ENCODE data around the gene SUSD6. TPM values are rescaled to one million over a fixed set of nuclear protein-coding genes. Genes with fewer than 3 reads are reported as not detected.

SUSD6 gene
- total RNA-seq, 1 experiment from 2014 or later: 3.7 TPM

DNA sequence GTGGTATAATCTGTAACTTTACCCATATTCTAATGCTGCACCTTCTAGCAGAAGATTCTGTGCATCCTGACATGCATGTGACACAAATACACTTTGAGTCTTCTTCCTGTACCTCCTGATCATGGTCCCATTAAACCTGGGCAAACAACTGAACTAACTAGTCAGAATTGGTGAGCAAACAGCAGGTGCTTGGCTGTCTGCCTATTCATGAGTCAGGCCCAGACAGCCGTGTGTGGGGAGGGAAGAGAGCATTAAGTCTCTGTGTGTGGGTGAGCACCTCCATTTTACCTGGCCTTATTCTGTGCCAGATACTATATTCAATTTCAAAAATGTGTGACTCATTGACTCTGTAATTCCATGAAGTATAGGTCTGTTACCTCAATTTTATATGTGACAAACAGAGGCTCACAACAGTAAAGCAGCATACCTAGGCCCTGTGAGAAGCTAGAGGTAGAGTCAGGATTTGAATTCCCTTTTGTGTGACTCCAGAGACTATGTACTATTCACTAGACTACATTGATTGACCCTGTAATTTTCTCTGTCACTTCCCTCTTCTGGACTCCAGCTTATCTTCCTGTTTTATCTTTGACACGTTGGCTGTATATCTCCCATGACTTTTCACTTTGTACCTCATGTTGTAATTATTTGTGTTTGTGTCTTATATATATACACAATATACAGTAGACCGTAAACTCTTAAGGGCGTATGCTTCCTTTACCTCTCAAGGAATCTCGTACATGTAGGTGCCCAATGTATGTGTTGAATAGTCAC, 32.2 kb downstream of the SUSD6 start:
- peaks cover 11% of the 10 kb centered on the region in 2 experiments for H3K4me1 Mint-ChIP-seq
- Histone ChIP-seq H2AFZ (ENCODE audit: low read length) (no peak overlapping the region), H4K8ac (replicated peaks; ENCODE audit: insufficient read length, low read depth, low read length) (no peak overlapping the region), H4K20me1 (ENCODE audit: control insufficient read depth, insufficient read depth, insufficient read length) (no peaks in the 10 kb centered on the region), H3K4ac (ENCODE audit: low read depth, low read length) (no peak overlapping the region), H3T11ph (ENCODE audit: low read length) (no peak overlapping the region), H3K27me3 (ENCODE audit: insufficient read depth, low read length) (no peaks in the 10 kb centered on the region), H2BK12ac (ENCODE audit: insufficient read length, low read depth, low read length) (no peak overlapping the region), H3K4me1 (ENCODE audit: insufficient read depth, low read length) (peaks cover under 1% of the 10 kb centered on the region; the same call in 1 of the 2 replicates), H2BK5ac (ENCODE audit: insufficient read length, low read length) (no peak overlapping the region), H3K23ac (ENCODE audit: insufficient read length, low read depth, low read length) (no peak overlapping the region), H2BK15ac (ENCODE audit: low read depth, low read length) (no peak overlapping the region), H4K91ac (ENCODE audit: insufficient read length, low read depth, low read length) (no peak overlapping the region), H2BK120ac (ENCODE audit: low read depth, low read length, poor library complexity, severe bottlenecking) (no peak overlapping the region), H3K9ac (ENCODE audit: extremely low read depth, insufficient read length, low read length) (no peak overlapping the region), H3K79me2 (ENCODE audit: insufficient read depth, low read length) (no peaks in the 10 kb centered on the region), H3K56ac (ENCODE audit: insufficient read length, low read depth, low read length) (no peak overlapping the region), H2BK20ac (ENCODE audit: low read depth, low read length, poor library complexity, severe bottlenecking) (no peak overlapping the region), H3K4me2 (ENCODE audit: insufficient read depth, insufficient read length, low read length) (no peak overlapping the region), H3K9me3 (ENCODE audit: control insufficient read depth, low read depth, low read length) (no peaks in the 10 kb centered on the region), H4K5ac (ENCODE audit: insufficient read length, low read depth, low read length) (no peak overlapping the region), H3K79me1 (ENCODE audit: insufficient read depth, low read depth, low read length, poor library complexity, severe bottlenecking) (no peaks in the 10 kb centered on the region), H2AK5ac (ENCODE audit: insufficient read length, low read length) (no peak overlapping the region), H3K23me2 (ENCODE audit: insufficient read length, low read depth, low read length, poor library complexity, severe bottlenecking) (no peaks in the 10 kb centered on the region), H3K27ac (ENCODE audit: insufficient read length, low read depth, low read length) (no peak overlapping the region), H3K14ac (ENCODE audit: insufficient read depth, low read length) (no peak overlapping the region), H3K18ac (ENCODE audit: insufficient read length, low read depth, low read length) (no peak overlapping the region)
- WGBS (ENCODE audit: extremely low coverage, insufficient read length, low lambda C conversion rate): no CpG with 5 or more reads among the region's 5 CpGs
- H3K4me3 Mint-ChIP-seq: no peak overlapping the region
- H3K27ac Mint-ChIP-seq: no peak overlapping the region
- no peak for TF ChIP-seq CTCF (conservative IDR thresholded peaks at IDR 0.05)
- peaks cover 28% of the 10 kb centered on the region in 2 experiments for H3K9me3 Mint-ChIP-seq
- peaks cover 19 to 24% (median 24%) of the 10 kb centered on the region in 3 experiments for H3K36me3 Mint-ChIP-seq (ENCODE audit: insufficient read depth in 1 of 3, low read depth in 3 of 3)
- H3K27me3 Mint-ChIP-seq (ENCODE audit: low read depth): no peaks in the 10 kb centered on the region
- no peak for DNase-seq
